Activated CD4-positive, CD25-positive, alpha-beta regulatory T cell treated with anti-CD3 and anti-CD28 coated beads, Interleukin-2, amount 50 U/mL, for 24 hours (primary cell): ENCODE results near the gene SIK1.
"Not testable (repeated sequence)": the region's sequence is repeated elsewhere in the genome, so short reads cannot be mapped to it uniquely, and the experiment has no call there.

Source experiments
- ATAC-seq, 2 donors: fragments of 150-1000 bp; cut with Tn5 transposase; one replicate each; pipeline ENCODE4 v1.10.0; 2021; ENCODE audit warnings: mild to moderate bottlenecking in 1 of 2, moderate library complexity in 1 of 2

The SIK1 gene

GRCh38 chr21:43439316-43440075 lies 12.6 kb upstream of the SIK1 start:
- ATAC-seq: not testable (repeated sequence)

GRCh38 chr21:43436272-43436671 lies 9.3 kb upstream of the SIK1 start:
- not testable (repeated sequence) for ATAC-seq

- not testable (repeated sequence) for ATAC-seq
Measured at GRCh38 chr21:43433340-43434136, 6.6 kb upstream of the SIK1 start.

- not testable (repeated sequence) for ATAC-seq
Measured at GRCh38 chr21:43430830-43431416, 4.0 kb upstream of the SIK1 start.

GRCh38 chr21:43428964-43429363 lies 2.0 kb upstream of the SIK1 start:
- ATAC-seq: not testable (repeated sequence)

- ATAC-seq: peak; percentile 95
Measured at GRCh38 chr21:43427242-43427559, 270 bp upstream of the SIK1 start.

GRCh38 chr21:43426004-43426403 lies 927 bp downstream of the SIK1 start:
- ATAC-seq: not testable (repeated sequence)

GRCh38 chr21:43419475-43419874 lies 7.5 kb downstream of the SIK1 start:
- not testable (repeated sequence) for ATAC-seq

- not testable (repeated sequence) for ATAC-seq
Measured at GRCh38 chr21:43414576-43414975, 12.4 kb downstream of the SIK1 start.

GRCh38 chr21:43412020-43412788 lies 14.7 kb downstream of the SIK1 start:
- ATAC-seq: not testable (repeated sequence)

- ATAC-seq: peak; percentile 75
Measured at GRCh38 chr21:43410456-43411068, 16.4 kb downstream of the SIK1 start.

GRCh38 chr21:43407139-43407538 lies 19.8 kb downstream of the SIK1 start:
- ATAC-seq: not testable (repeated sequence)

GRCh38 chr21:43404450-43404849 lies 22.5 kb downstream of the SIK1 start:
- not testable (repeated sequence) for ATAC-seq

- not testable (repeated sequence) for ATAC-seq
Measured at GRCh38 chr21:43403651-43404430, 23.1 kb downstream of the SIK1 start.

- ATAC-seq: not testable (repeated sequence)
Measured at GRCh38 chr21:43401125-43401524, 25.8 kb downstream of the SIK1 start.

- ATAC-seq: peak; percentile 26 to 48
Measured at GRCh38 chr21:43399595-43400015, 27.3 kb downstream of the SIK1 start.

- ATAC-seq: peak; percentile 54 to 60
Measured at GRCh38 chr21:43399136-43399535, 27.8 kb downstream of the SIK1 start.

GRCh38 chr21:43398533-43398932 lies 28.4 kb downstream of the SIK1 start:
- ATAC-seq: not testable (repeated sequence)

GRCh38 chr21:43398000-43398399 lies 28.9 kb downstream of the SIK1 start:
- not testable (repeated sequence) for ATAC-seq

- not testable (repeated sequence) for ATAC-seq
Measured at GRCh38 chr21:43397439-43397808, 29.5 kb downstream of the SIK1 start.

GRCh38 chr21:43396788-43397438 lies 30.0 kb downstream of the SIK1 start:
- ATAC-seq: not testable (repeated sequence)
